Upper lobe of left lung (tissue), 6 donors: ENCODE data around the gene WDPCP. TPM values are rescaled to one million over a fixed set of nuclear protein-coding genes. Genes with fewer than 3 reads are reported as not detected.

Experiments used
- ATAC-seq, 2 donors: fragments of 200-7000 bp; cut with Tn5 transposase; one replicate each; pipeline ENCODE4 v1.9.1; 2022; ENCODE audit warnings: mild to moderate bottlenecking in 2 of 2, moderate library complexity in 2 of 2; ENCODE audit not compliant: low FRiP score in 2 of 2
- DNase-seq, 2 donors: peaks; one replicate each; pipeline ENCODE4 v3.0.0-alpha.2; 2019 to 2020
- H3K27ac ChIP-seq, 4 donors: fragments of 200-600 bp; sonication (generic); one replicate each; pipeline ENCODE4 v1.5.1; 2016 to 2019
- H3K27me3 ChIP-seq, 4 donors: fragments of 200-600 bp; sonication (generic); one replicate each; pipeline ENCODE4 v1.5.1; 2017 to 2019
- H3K36me3 ChIP-seq, 4 donors: fragments of 200-600 bp; sonication (generic); one replicate each; pipeline ENCODE4 v1.5.1; 2016 to 2019
- H3K4me1 ChIP-seq, 4 donors: fragments of 200-600 bp; sonication (generic); one replicate each; pipeline ENCODE4 v1.5.1; 2018 to 2019
- H3K4me3 ChIP-seq, 4 donors: fragments of 200-600 bp; sonication (generic); one replicate each; pipeline ENCODE4 v1.5.1; 2017 to 2019; ENCODE audit warnings: mild to moderate bottlenecking in 2 of 4, moderate library complexity in 1 of 4
- H3K9me3 ChIP-seq, 4 donors: fragments of 200-600 bp; sonication (generic); one replicate each; pipeline ENCODE4 v1.5.1; 2018 to 2019
- CTCF ChIP-seq, 6 experiments: fragments of 450-650 bp in 4 of 6; fragments of 200-600 bp in 2 of 6; sonication (generic) in 2 of 6; IDR thresholded peaks; one replicate each; pipeline ENCODE4 v1.5.1; 2016 to 2019; ENCODE audit warnings: antibody characterized with exemption in 6 of 6
- EP300 ChIP-seq, 4 donors: sonication (generic); formaldehyde crosslinking; IDR thresholded peaks; one replicate each; pipeline ENCODE4 v1.5.1; 2017; ENCODE audit warnings: antibody characterized with exemption in 4 of 4, control low read depth in 2 of 4
- POLR2A ChIP-seq, 4 donors: fragments of 450-650 bp; IDR thresholded peaks; one replicate each; pipeline ENCODE4 v1.5.1; 2016 to 2017; ENCODE audit warnings: antibody characterized with exemption in 4 of 4, mild to moderate bottlenecking in 2 of 4
- POLR2AphosphoS5 ChIP-seq, 2 donors: sonication (generic); formaldehyde crosslinking; IDR thresholded peaks; one replicate each; pipeline ENCODE4 v1.5.1; 2017; ENCODE audit warnings: antibody characterized with exemption in 2 of 2
- WGBS, 2 donors: methylation state at CpG; one replicate each; pipeline ENCODE4 v1.1.5; 2017 to 2018; 5-methylcytosine and 5-hydroxymethylcytosine counted together
- total RNA-seq, 6 donors: library from RNA; depleted of rRNA in 4 of 6; stranded (reverse); fragments of >200 nt in 4 of 6; gene quantifications; one replicate each; pipeline versions ENCODE4 v1.1.0 to v1.2.1, GENCODE V29; 2016 to 2021
- donor health status: DM: no; HTN: no; CAD: no; lungs with moderate emphysema.
- donor health status: DM: no; HTN: yes; CAD: no; lungs with severe emphysema.

WDPCP gene
- total RNA-seq, 6 donors from 2014 or later: 9.3 to 20.8 (median 11.5) TPM

GRCh38 chr2:63118821-63119220 lies 469.5 kb downstream of the WDPCP start:
- H3K36me3 ChIP-seq: peaks cover 0 to 5% (median 0%) of the 10 kb centered on the region in 4 donors
- H3K27me3 ChIP-seq: no peaks in the 10 kb centered on the region
- peaks cover 0 to 3% (median 0%) of the 10 kb centered on the region in 4 donors for H3K9me3 ChIP-seq
- DNase-seq (no peak), ATAC-seq (no peak)
- WGBS, 2 donors: 77 to 100% methylated on average over 2 of the region's 2 CpGs
- no peak for TF ChIP-seq POLR2AphosphoS5 (IDR thresholded peaks at IDR 0.05)
- no peak for TF ChIP-seq EP300 (IDR thresholded peaks at IDR 0.05)
- TF ChIP-seq POLR2A (IDR thresholded peaks at IDR 0.05): no peak
- no peak for TF ChIP-seq CTCF (IDR thresholded peaks at IDR 0.05)
- no peak overlapping the region for H3K4me3 ChIP-seq
- no peaks in the 10 kb centered on the region for H3K4me1 ChIP-seq
- no peak overlapping the region for H3K27ac ChIP-seq

- WGBS, 2 donors: 93 to 94% methylated on average over 1 of the region's 1 CpG
- no peak for ATAC-seq
- Histone ChIP-seq H3K4me3 (no peak overlapping the region), H3K27me3 (no peaks in the 10 kb centered on the region), H3K27ac (no peak overlapping the region), H3K9me3 (peaks cover 4 to 34% (median 9%) of the 10 kb centered on the region in 4 donors), H3K4me1 (no peaks in the 10 kb centered on the region), H3K36me3 (no peaks in the 10 kb centered on the region)
- DNase-seq: no peak
- no peak for TF ChIP-seq EP300 (IDR thresholded peaks at IDR 0.05)
- no peak for TF ChIP-seq CTCF (IDR thresholded peaks at IDR 0.05)
- TF ChIP-seq POLR2A (IDR thresholded peaks at IDR 0.05): no peak
- no peak for TF ChIP-seq POLR2AphosphoS5 (IDR thresholded peaks at IDR 0.05)
These were observed 483.8 kb downstream of the WDPCP start for GRCh38 chr2:63104482-63104881.

- ATAC-seq: no peak
These were observed 486.3 kb downstream of the WDPCP start for GRCh38 chr2:63101954-63102353.

GRCh38 chr2:63099032-63099431 lies 489.2 kb downstream of the WDPCP start:
- H3K9me3 ChIP-seq: peaks cover 0 to 12% (median 3%) of the 10 kb centered on the region in 4 donors
- H3K27me3 ChIP-seq: no peaks in the 10 kb centered on the region
- H3K4me3 ChIP-seq: no peak overlapping the region
- H3K36me3 ChIP-seq: no peaks in the 10 kb centered on the region
- DNase-seq (no peak), ATAC-seq (no peak)
- no peak overlapping the region for H3K27ac ChIP-seq
- H3K4me1 ChIP-seq: no peaks in the 10 kb centered on the region
- 76 to 80% methylated on average over 1 of the region's 1 CpG for WGBS, 2 donors
- no peak for TF ChIP-seq EP300 (IDR thresholded peaks at IDR 0.05)
- TF ChIP-seq POLR2AphosphoS5 (IDR thresholded peaks at IDR 0.05): no peak
- TF ChIP-seq POLR2A (IDR thresholded peaks at IDR 0.05): no peak
- no peak for TF ChIP-seq CTCF (IDR thresholded peaks at IDR 0.05)

More at GRCh38 chr2:63101954-63102353, 486.3 kb downstream of the WDPCP start:
- DNase-seq: no peak
- H3K9me3 ChIP-seq: peaks cover 4 to 34% (median 9%) of the 10 kb centered on the region in 4 donors
- WGBS, 2 donors: 81 to 89% methylated on average over 2 of the region's 2 CpGs
- no peak overlapping the region for H3K27ac ChIP-seq
- no peaks in the 10 kb centered on the region for H3K4me1 ChIP-seq
- no peak overlapping the region for H3K4me3 ChIP-seq
- H3K36me3 ChIP-seq: no peaks in the 10 kb centered on the region
- no peak for TF ChIP-seq POLR2AphosphoS5 (IDR thresholded peaks at IDR 0.05)
- no peak for TF ChIP-seq POLR2A (IDR thresholded peaks at IDR 0.05)
- no peak for TF ChIP-seq CTCF (IDR thresholded peaks at IDR 0.05)
- no peak for TF ChIP-seq EP300 (IDR thresholded peaks at IDR 0.05)
- H3K27me3 ChIP-seq: no peaks in the 10 kb centered on the region

- Histone ChIP-seq H3K4me3 (no peak overlapping the region), H3K36me3 (no peaks in the 10 kb centered on the region), H3K27ac (no peak overlapping the region), H3K27me3 (no peaks in the 10 kb centered on the region), H3K4me1 (no peaks in the 10 kb centered on the region), H3K9me3 (peaks cover 0 to 3% (median under 1%) of the 10 kb centered on the region in 4 donors)
- 54 to 55% methylated on average over 1 of the region's 1 CpG for WGBS, 2 donors
- DNase-seq (no peak), ATAC-seq (no peak)
- TF ChIP-seq POLR2AphosphoS5 (IDR thresholded peaks at IDR 0.05) (no peak), POLR2A (IDR thresholded peaks at IDR 0.05) (no peak), EP300 (IDR thresholded peaks at IDR 0.05) (no peak), CTCF (IDR thresholded peaks at IDR 0.05) (no peak)
These were observed 491.8 kb downstream of the WDPCP start for GRCh38 chr2:63096491-63096890.
